HG03442 (cell line): ENCODE data around the gene TMEM182.

Source experiments
- ATAC-seq: cut with Tn5 transposase; IDR thresholded peaks from one replicate; pipeline ENCODE4 v1.9.1; 2021; ENCODE audit warnings: mild to moderate bottlenecking, moderate library complexity; ENCODE audit not compliant: unreplicated experiment

TMEM182 gene

GRCh38 chr2:102761763-102762162 is at the start of gene TMEM182:
Gene TMEM182, plus strand, starts transcription at chr2:102762031. Its CDS starts 187 bp downstream, at chr2:102762218.
- ATAC-seq: no peak

GRCh38 chr2:102717308-102718018 is 44.4 kb upstream of the TMEM182 start:
- ATAC-seq: no peak

- ATAC-seq: no peak
Observed at GRCh38 chr2:102718387-102719316, 43.2 kb upstream of the TMEM182 start.

GRCh38 chr2:102724016-102724490 is 37.8 kb upstream of the TMEM182 start:
- no peak for ATAC-seq

GRCh38 chr2:102724553-102724952 is 37.3 kb upstream of the TMEM182 start:
- ATAC-seq: no peak

- ATAC-seq: no peak
Observed at GRCh38 chr2:102726128-102727087, 35.4 kb upstream of the TMEM182 start.

GRCh38 chr2:102735416-102736109 is 26.3 kb upstream of the TMEM182 start:
- no peak for ATAC-seq

GRCh38 chr2:102736110-102736409 is 25.8 kb upstream of the TMEM182 start:
- ATAC-seq: peak; percentile 17

- peak; percentile 87 for ATAC-seq
Observed at GRCh38 chr2:102736410-102737409, 25.1 kb upstream of the TMEM182 start.

GRCh38 chr2:102737431-102737830 is 24.4 kb upstream of the TMEM182 start:
- peak; percentile 66 for ATAC-seq

GRCh38 chr2:102743259-102743658 is 18.6 kb upstream of the TMEM182 start:
- no peak for ATAC-seq

GRCh38 chr2:102748107-102748506 is 13.7 kb upstream of the TMEM182 start:
- ATAC-seq: no peak

GRCh38 chr2:102749938-102750337 is 11.9 kb upstream of the TMEM182 start:
- peak; percentile 73 for ATAC-seq

- peak; percentile 60 for ATAC-seq
Observed at GRCh38 chr2:102753563-102754159, 8.2 kb upstream of the TMEM182 start.

- no peak for ATAC-seq
Observed at GRCh38 chr2:102754456-102755145, 7.2 kb upstream of the TMEM182 start.

- ATAC-seq: no peak
Observed at GRCh38 chr2:102755284-102755683, 6.5 kb upstream of the TMEM182 start.

GRCh38 chr2:102758439-102758838 is 3.4 kb upstream of the TMEM182 start:
- no peak for ATAC-seq

GRCh38 chr2:102764083-102764482 is 2.3 kb downstream of the TMEM182 start:
- no peak for ATAC-seq
